H1 (cell line): ENCODE results near the gene ANGPTL5. TPM values are rescaled to one million over a fixed set of nuclear protein-coding genes. Genes with fewer than 3 reads are reported as not detected.

Experiments
- CTCF ChIA-PET: fragments of 300-600 bp; sonication (Branson Sonifier 250); formaldehyde crosslinking; loops from one replicate; lab custom pipeline; 2021; ENCODE audit not compliant: partially characterized antibody; lab: Charles Lee
- POLR2A ChIA-PET: fragments of 300-600 bp; sonication (Branson Sonifier 250); formaldehyde crosslinking; loops from one replicate; lab custom pipeline; 2021; ENCODE audit warnings: inconsistent platforms; ENCODE audit not compliant: partially characterized antibody; lab: Charles Lee
- DNase-seq, 2 experiments: peaks; one replicate each; pipeline versions ENCODE4 v3.0.0 to v3.0.0-alpha.2; 2010 to 2022; ENCODE audit warnings: low spot score in 2 of 2, low read depth in 1 of 2, mixed read lengths in 1 of 2
- FAIRE-seq: peaks from 2 replicates; lab custom pipeline; 2011; peaks lifted over from hg19 to GRCh38; lab: Jason Lieb, UNC
- H2AFZ ChIP-seq: 2 replicates; pipeline ENCODE4 v1.8.1; 2012; ENCODE audit warnings: low read length, inconsistent platforms
- H2AK5ac ChIP-seq: 2 replicates; pipeline ENCODE4 v1.6.1; 2013; ENCODE audit warnings: low read depth, low read length
- H2BK120ac ChIP-seq: replicated peaks from 2 replicates; pipeline ENCODE3; 2013; ENCODE audit warnings: low read depth, low read length, inconsistent platforms
- H2BK12ac ChIP-seq: 2 replicates; pipeline ENCODE4 v1.6.1; 2013; ENCODE audit warnings: low read depth, low read length
- H2BK15ac ChIP-seq: 2 replicates; pipeline ENCODE4 v1.6.1; 2013; ENCODE audit warnings: low read length
- H2BK20ac ChIP-seq: 2 replicates; pipeline ENCODE4 v1.6.1; 2013; ENCODE audit warnings: low read length
- H2BK5ac ChIP-seq: 2 replicates; pipeline ENCODE4 v1.6.1; 2013; ENCODE audit warnings: low read depth, low read length
- H3K14ac ChIP-seq: 2 replicates; pipeline ENCODE4 v1.6.1; 2013; ENCODE audit warnings: inconsistent platforms; ENCODE audit not compliant: insufficient read length
- H3K18ac ChIP-seq: 2 replicates; pipeline ENCODE4 v1.6.1; 2013; ENCODE audit warnings: low read length; ENCODE audit errors: extremely low read depth
- H3K23ac ChIP-seq: 2 replicates; pipeline ENCODE4 v1.6.1; 2013; ENCODE audit warnings: inconsistent platforms; ENCODE audit not compliant: insufficient read length
- H3K23me2 ChIP-seq: 2 replicates; pipeline ENCODE4 v1.6.1; 2013; ENCODE audit warnings: low read depth, low read length
- H3K27ac ChIP-seq: 2 replicates; pipeline ENCODE4 v1.6.1; 2011; ENCODE audit warnings: low read depth, low read length, inconsistent platforms
- H3K27me3 ChIP-seq, 4 experiments: replicated peaks in 1 of 4; 1 replicate in 1 of 4; 2 replicates in 3 of 4; pipeline versions ENCODE4 v1.6.1 to v1.8.1; 2011 to 2013; ENCODE audit warnings: low read length in 3 of 4, mild to moderate bottlenecking in 3 of 4, inconsistent platforms in 2 of 4, mixed read lengths in 2 of 4, moderate library complexity in 1 of 4; ENCODE audit not compliant: control insufficient read depth in 3 of 4, insufficient read depth in 3 of 4; ENCODE audit errors: extremely low read depth in 1 of 4
- H3K36me3 ChIP-seq, 4 experiments: 2 replicates each; pipeline versions ENCODE4 v1.6.1 to v1.8.1; 2011 to 2013; ENCODE audit warnings: mild to moderate bottlenecking in 4 of 4, low read length in 3 of 4, moderate library complexity in 2 of 4, control low read depth in 1 of 4, inconsistent platforms in 1 of 4; ENCODE audit not compliant: insufficient read depth in 4 of 4, control insufficient read depth in 2 of 4
- H3K4ac ChIP-seq: replicated peaks from 2 replicates; pipeline ENCODE3; 2013; ENCODE audit warnings: low read length, low read depth, mixed read lengths, inconsistent platforms; ENCODE audit not compliant: insufficient read length
- H3K4me1 ChIP-seq, 4 experiments: replicated peaks in 1 of 4; 1 replicate in 1 of 4; 2 replicates in 3 of 4; pipeline versions ENCODE4 v1.6.1 to v1.8.1; 2011 to 2013; ENCODE audit warnings: low read length in 3 of 4, inconsistent platforms in 2 of 4, mixed read lengths in 1 of 4; ENCODE audit not compliant: insufficient read depth in 4 of 4, control insufficient read depth in 3 of 4
- H3K4me2 ChIP-seq, 2 experiments: 2 replicates each; pipeline versions ENCODE4 v1.6.1 to v1.8.1; 2011 to 2013; ENCODE audit warnings: low read depth in 2 of 2, low read length in 2 of 2, control low read depth in 1 of 2, inconsistent platforms in 1 of 2, mild to moderate bottlenecking in 1 of 2; ENCODE audit not compliant: insufficient read depth in 1 of 2
- H3K4me3 ChIP-seq, 4 experiments: fragments of 200-600, 300-600 bp in 1 of 4; sonication (generic), shearing (Covaris generic), sonication (Bioruptor Twin) in 1 of 4; 2 replicates each; pipeline versions ENCODE4 v1.5.1 to v1.8.1; 2011 to 2016; ENCODE audit warnings: low read length in 4 of 4, low read depth in 3 of 4, control low read depth in 2 of 4, inconsistent platforms in 2 of 4, mild to moderate bottlenecking in 2 of 4, mixed read lengths in 1 of 4, moderate library complexity in 1 of 4; ENCODE audit not compliant: insufficient read depth in 2 of 4; ENCODE audit errors: extremely low read depth in 1 of 4
- H3K56ac ChIP-seq: replicated peaks from 2 replicates; pipeline ENCODE3; 2013; ENCODE audit warnings: low read depth, mild to moderate bottlenecking, mixed read lengths, low read length, inconsistent platforms; ENCODE audit not compliant: insufficient read length
- H3K79me1 ChIP-seq: 2 replicates; pipeline ENCODE4 v1.6.1; 2013; ENCODE audit warnings: low read depth, low read length, control low read depth
- H3K79me2 ChIP-seq, 2 experiments: 2 replicates each; pipeline versions ENCODE4 v1.6.1 to v1.8.1; 2012 to 2013; ENCODE audit warnings: low read length in 2 of 2, mild to moderate bottlenecking in 2 of 2, inconsistent platforms in 1 of 2; ENCODE audit not compliant: insufficient read depth in 2 of 2, control insufficient read depth in 1 of 2
- H3K9ac ChIP-seq, 4 experiments: replicated peaks in 1 of 4; 1 replicate in 1 of 4; 2 replicates in 3 of 4; pipeline versions ENCODE4 v1.6.1 to v1.8.1; 2011 to 2013; ENCODE audit warnings: low read depth in 3 of 4, low read length in 3 of 4, control low read depth in 2 of 4, mild to moderate bottlenecking in 2 of 4, moderate library complexity in 2 of 4, inconsistent platforms in 1 of 4; ENCODE audit errors: extremely low read depth in 1 of 4
- H3K9me3 ChIP-seq, 2 experiments: 2 replicates each; pipeline versions ENCODE4 v1.6.1 to v1.8.1; 2012 to 2013; ENCODE audit warnings: mild to moderate bottlenecking in 2 of 2, moderate library complexity in 2 of 2, control low read depth in 1 of 2, inconsistent platforms in 1 of 2, low read depth in 1 of 2, low read length in 1 of 2, mixed read lengths in 1 of 2; ENCODE audit not compliant: insufficient read depth in 2 of 2
- H4K20me1 ChIP-seq, 2 experiments: replicated peaks in 1 of 2; 2 replicates each; pipeline versions ENCODE3 to v1.8.1; 2011 to 2013; ENCODE audit warnings: inconsistent platforms in 2 of 2, low read length in 2 of 2, mild to moderate bottlenecking in 1 of 2; ENCODE audit not compliant: insufficient read depth in 2 of 2, control insufficient read depth in 1 of 2
- H4K5ac ChIP-seq: 2 replicates; pipeline ENCODE4 v1.6.1; 2013; ENCODE audit warnings: low read length, low read depth, mixed read lengths, inconsistent platforms; ENCODE audit not compliant: insufficient read length
- H4K8ac ChIP-seq: 2 replicates; pipeline ENCODE4 v1.8.0; 2013; ENCODE audit warnings: mild to moderate bottlenecking, moderate library complexity, low read length, inconsistent platforms; ENCODE audit not compliant: insufficient read depth; ENCODE audit errors: extremely low read depth
- H4K91ac ChIP-seq: replicated peaks from 2 replicates; pipeline ENCODE3; 2013; ENCODE audit warnings: low read length, mixed read lengths, inconsistent platforms; ENCODE audit not compliant: insufficient read length
- ATF2 ChIP-seq: IDR thresholded peaks from 2 replicates; pipeline ENCODE4 v1.6.1; 2012; ENCODE audit warnings: low read length, inconsistent platforms
- BCL11A ChIP-seq, 2 experiments: IDR thresholded peaks; one replicate each; pipeline ENCODE4 v1.6.1; 2011; ENCODE audit warnings: low read depth in 2 of 2, low read length in 2 of 2, mild to moderate bottlenecking in 2 of 2
- CHD1 ChIP-seq: IDR thresholded peaks from 2 replicates; pipeline ENCODE4 v1.6.1; 2012; ENCODE audit warnings: low read depth, low read length, improper control_type of control experiment
- EGR1 ChIP-seq: IDR thresholded peaks from 2 replicates; pipeline ENCODE4 v1.6.1; 2011; ENCODE audit warnings: low read depth, low read length, borderline replicate concordance
- NRF1 ChIP-seq: IDR thresholded peaks from 2 replicates; pipeline ENCODE4 v1.6.1; 2011; ENCODE audit warnings: mild to moderate bottlenecking, low read depth, low read length, improper control_type of control experiment
- RFX5 ChIP-seq: IDR thresholded peaks from 2 replicates; pipeline ENCODE4 v1.6.1; 2011; ENCODE audit warnings: low read depth, low read length, improper control_type of control experiment, borderline replicate concordance
- whole genome bisulfite sequencing, 2 experiments: shearing (Covaris generic) in 1 of 2; methylation state at CpG; one replicate each; pipeline versions ENCODE4 v1.1.6 to v1.1.7; 2013 to 2015; ENCODE audit warnings: low lambda C conversion rate in 2 of 2, mixed read lengths in 2 of 2, inconsistent platforms in 1 of 2, low coverage in 1 of 2, missing lambda C conversion rate in 1 of 2; ENCODE audit not compliant: insufficient replicate concordance in 2 of 2, insufficient coverage in 1 of 2, insufficient read length in 1 of 2; ENCODE audit errors: extremely low coverage in 1 of 2, missing lambda C conversion rate in 1 of 2; 5-methylcytosine and 5-hydroxymethylcytosine counted together
- polyA plus RNA-seq, 7 experiments: library from polyadenylated mRNA; depleted of rRNA in 3 of 7; stranded (reverse) in 5 of 7; unstranded in 2 of 7; fragments of >200 nt in 5 of 7; fragments of 200-250 nt in 2 of 7; gene quantifications; 1 replicate in 5 of 7; 2 replicates in 1 of 7; 4 replicates in 1 of 7; pipeline versions ENCODE4 v1.2.1 to v1.2.3, GENCODE V29; 2011 to 2013; ENCODE audit warnings: missing spikeins in 2 of 7, mixed read lengths in 2 of 7
- total RNA-seq: library from RNA; stranded (reverse); fragmentation: NEBNext Ultra II Directional; extraction: Animal tissue kit (Norgen Biotek cat#: 25700); gene quantifications from 2 replicates; pipeline ENCODE4 v1.2.1, GENCODE V29; 2021

The ANGPTL5 gene
- total and polyA plus RNA-seq, 2 of the 8 experiments (the other 6 are each of a cell fraction or from before 2014, with no cell fraction given), result not detected

- no peaks in the 10 kb centered on the region for H3K23me2 ChIP-seq
- no peak for DNase-seq
- no peak overlapping the region for H3K4me3 ChIP-seq
- no peak overlapping the region for H4K8ac ChIP-seq
- H3K27ac ChIP-seq, result no peak overlapping the region
- no peak overlapping the region for H2BK12ac ChIP-seq
- POLR2A ChIA-PET, result no interaction called here
- CTCF ChIA-PET, result no interaction called here
- FAIRE-seq, result no peak
- H3K9me3 ChIP-seq, result no peaks in the 10 kb centered on the region
- H3K4me2 ChIP-seq, result no peak overlapping the region
- no peak overlapping the region for H2AK5ac ChIP-seq
- H3K79me2 ChIP-seq, result no peaks in the 10 kb centered on the region
- H3K14ac ChIP-seq, result no peak overlapping the region
- TF ChIP-seq BCL11A (IDR thresholded peaks at IDR 0.05; ENCODE audit: low read depth in 2 of 2, low read length in 2 of 2), result no peak
- TF ChIP-seq RFX5, result no peak
- TF ChIP-seq CHD1, result no peak
- TF ChIP-seq ATF2, result no peak
- TF ChIP-seq NRF1, result no peak
- TF ChIP-seq EGR1, result no peak
- no peak overlapping the region for H3K9ac ChIP-seq
- H2BK20ac ChIP-seq, result no peak overlapping the region
- H3K56ac ChIP-seq, result no peak overlapping the region
- no peaks in the 10 kb centered on the region for H3K4me1 ChIP-seq
- no peak overlapping the region for H2BK15ac ChIP-seq
- H3K27me3 ChIP-seq, result no peaks in the 10 kb centered on the region
- no peak overlapping the region for H4K5ac ChIP-seq
- H3K23ac ChIP-seq, result no peak overlapping the region
- H3K4ac ChIP-seq, result no peak overlapping the region
- no peaks in the 10 kb centered on the region for H3K79me1 ChIP-seq
- no peak overlapping the region for H2BK5ac ChIP-seq
- WGBS, 2 experiments, result 92% methylated on average over 2 of the region's 2 CpGs; no CpG with 5 or more reads in 1 of the 2 experiments
- no peak overlapping the region for H2AFZ ChIP-seq
- H4K20me1 ChIP-seq, result no peaks in the 10 kb centered on the region
- no peak overlapping the region for H2BK120ac ChIP-seq
- no peaks in the 10 kb centered on the region for H3K36me3 ChIP-seq
- H4K91ac ChIP-seq, result no peak overlapping the region
- no peak overlapping the region for H3K18ac ChIP-seq
Measured at GRCh38 chr11:101909087-101909486, 7.2 kb downstream of the ANGPTL5 start.
